Stomach (tissue), 9 donors: Measurements from ENCODE around the gene MAGEA10. TPM values are rescaled to one million over a fixed set of nuclear protein-coding genes. Genes with fewer than 3 reads are reported as not detected.
"Not testable (repeated sequence)": the region's sequence is repeated elsewhere in the genome, so short reads cannot be mapped to it uniquely, and the experiment has no call there.

ENCODE experiments used
- DNase-seq, 2 donors: peaks; one replicate each; pipeline versions ENCODE4 v3.0.0 to v3.0.0-alpha.2; 2013 to 2019
- H3K27ac ChIP-seq, 5 donors: fragments of 200-600 bp in 4 of 5; sonication (generic) in 4 of 5; one replicate each; pipeline ENCODE4 v1.5.1; 2013 to 2019; ENCODE audit warnings: mild to moderate bottlenecking in 1 of 5, moderate library complexity in 1 of 5
- H3K27me3 ChIP-seq, 3 donors: fragments of 200-600 bp; sonication (generic); one replicate each; pipeline ENCODE4 v1.5.1; 2017 to 2019; ENCODE audit warnings: mixed run types in 1 of 3
- H3K36me3 ChIP-seq, 4 donors: fragments of 200-600 bp; sonication (generic); 1 replicate in 3 of 4; 2 replicates in 1 of 4; pipeline ENCODE4 v1.5.1; 2016 to 2019
- H3K4me1 ChIP-seq, 4 donors: fragments of 200-600 bp; sonication (generic); one replicate each; pipeline ENCODE4 v1.5.1; 2016 to 2019
- H3K4me3 ChIP-seq, 4 donors: fragments of 200-600 bp; sonication (generic) in 3 of 4; one replicate each; pipeline ENCODE4 v1.5.1; 2016 to 2019; ENCODE audit warnings: mild to moderate bottlenecking in 1 of 4
- H3K9me3 ChIP-seq, 4 donors: fragments of 200-600 bp; sonication (generic); one replicate each; pipeline ENCODE4 v1.5.1; 2016 to 2019
- EP300 ChIP-seq: sonication (generic); formaldehyde crosslinking; IDR thresholded peaks from one replicate; pipeline ENCODE4 v1.6.1; 2017; ENCODE audit warnings: antibody characterized with exemption
- POLR2A ChIP-seq, 4 donors: fragments of 450-650 bp; IDR thresholded peaks; one replicate each; pipeline ENCODE4 v1.6.1; 2016; ENCODE audit warnings: antibody characterized with exemption in 4 of 4, control low read depth in 2 of 4, mild to moderate bottlenecking in 1 of 4, moderate library complexity in 1 of 4
- POLR2AphosphoS5 ChIP-seq, 3 donors: sonication (generic); formaldehyde crosslinking; IDR thresholded peaks; one replicate each; pipeline ENCODE4 v1.6.1; 2016; ENCODE audit warnings: antibody characterized with exemption in 3 of 3
- WGBS, 5 donors: extraction: QIAGEN DNeasy Blood & Tissue Kit in 3 of 5; methylation state at CpG; one replicate each; pipeline versions ENCODE4 v1.1.5 to v1.1.7; 2013 to 2018; 5-methylcytosine and 5-hydroxymethylcytosine counted together
- intact Hi-C: fragments of 100-400 bp; cut with DNase I; formaldehyde crosslinking; loops from one replicate; pipeline ENCODE4 v1.15.1; 2023; ENCODE audit warnings: low total_unique reads
- polyA plus RNA-seq, 3 donors: library from polyadenylated mRNA; stranded (reverse); fragments of 200-250 nt; gene quantifications; one replicate each; pipeline ENCODE4 v1.2.3, GENCODE V29; 2013
- total RNA-seq, 5 donors: library from RNA; depleted of rRNA; stranded (reverse); fragments of >200 nt; gene quantifications; one replicate each; pipeline versions ENCODE4 v1.1.0 to v1.2.3, GENCODE V29; 2014 to 2016
- TF ChIP-seq, protein P1 (sequence below), 7 experiments: fragments of 450-650 bp in 4 of 7; fragments of 200-600 bp in 3 of 7; sonication (generic) in 3 of 7; IDR thresholded peaks; one replicate each; pipeline ENCODE4 v1.5.1; 2016 to 2019; ENCODE audit warnings: antibody characterized with exemption in 7 of 7, control low read depth in 2 of 7, mild to moderate bottlenecking in 1 of 7
- donor health status: healthy with polysubstance abuse.
- donor health status: Bipolar disorder and iron deficiency.
- donor health status: healthy.

MAGEA10 gene
- total and polyA plus RNA-seq, 8 donors = not detected

DNA sequence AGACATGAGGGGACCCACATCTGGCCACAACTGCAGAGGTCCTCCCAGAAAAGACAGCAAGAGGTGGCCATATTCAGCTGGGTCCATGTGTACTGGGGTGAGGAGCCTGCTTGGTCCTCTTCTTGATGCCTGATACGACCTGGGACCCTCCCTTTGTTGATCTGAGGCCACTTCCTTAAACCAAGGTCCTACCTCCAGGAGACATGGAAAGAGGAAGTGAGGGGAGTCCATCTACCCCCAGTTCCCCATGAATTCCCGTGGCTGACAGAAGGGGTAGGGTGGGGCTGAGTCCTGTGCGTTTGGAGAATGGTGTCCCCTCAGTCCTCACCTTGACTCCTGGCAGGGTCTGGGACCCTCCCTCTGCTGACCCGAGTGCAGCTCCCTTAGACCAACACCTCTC, 2.1 kb downstream of the MAGEA10 start:
- Histone ChIP-seq H3K27me3 (no peaks in the 10 kb centered on the region), H3K4me1 (no peaks in the 10 kb centered on the region), H3K36me3 (no peaks in the 10 kb centered on the region), H3K9me3 (no peaks in the 10 kb centered on the region), H3K4me3 (no peak overlapping the region), H3K27ac (no peak overlapping the region)
- TF ChIP-seq POLR2AphosphoS5 (IDR thresholded peaks at IDR 0.05) (no peak), EP300 (no peak), POLR2A (IDR thresholded peaks at IDR 0.05) (no peak)
- TF ChIP-seq, protein P1, sequence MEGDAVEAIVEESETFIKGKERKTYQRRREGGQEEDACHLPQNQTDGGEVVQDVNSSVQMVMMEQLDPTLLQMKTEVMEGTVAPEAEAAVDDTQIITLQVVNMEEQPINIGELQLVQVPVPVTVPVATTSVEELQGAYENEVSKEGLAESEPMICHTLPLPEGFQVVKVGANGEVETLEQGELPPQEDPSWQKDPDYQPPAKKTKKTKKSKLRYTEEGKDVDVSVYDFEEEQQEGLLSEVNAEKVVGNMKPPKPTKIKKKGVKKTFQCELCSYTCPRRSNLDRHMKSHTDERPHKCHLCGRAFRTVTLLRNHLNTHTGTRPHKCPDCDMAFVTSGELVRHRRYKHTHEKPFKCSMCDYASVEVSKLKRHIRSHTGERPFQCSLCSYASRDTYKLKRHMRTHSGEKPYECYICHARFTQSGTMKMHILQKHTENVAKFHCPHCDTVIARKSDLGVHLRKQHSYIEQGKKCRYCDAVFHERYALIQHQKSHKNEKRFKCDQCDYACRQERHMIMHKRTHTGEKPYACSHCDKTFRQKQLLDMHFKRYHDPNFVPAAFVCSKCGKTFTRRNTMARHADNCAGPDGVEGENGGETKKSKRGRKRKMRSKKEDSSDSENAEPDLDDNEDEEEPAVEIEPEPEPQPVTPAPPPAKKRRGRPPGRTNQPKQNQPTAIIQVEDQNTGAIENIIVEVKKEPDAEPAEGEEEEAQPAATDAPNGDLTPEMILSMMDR (IDR thresholded peaks at IDR 0.05) = no peak
- 40 to 74% (median 50%) methylated on average over 3 to 4 of the region's 4 CpGs for WGBS, 5 donors
- DNase-seq = no peak
- intact Hi-C loops = no loop called here

DNA sequence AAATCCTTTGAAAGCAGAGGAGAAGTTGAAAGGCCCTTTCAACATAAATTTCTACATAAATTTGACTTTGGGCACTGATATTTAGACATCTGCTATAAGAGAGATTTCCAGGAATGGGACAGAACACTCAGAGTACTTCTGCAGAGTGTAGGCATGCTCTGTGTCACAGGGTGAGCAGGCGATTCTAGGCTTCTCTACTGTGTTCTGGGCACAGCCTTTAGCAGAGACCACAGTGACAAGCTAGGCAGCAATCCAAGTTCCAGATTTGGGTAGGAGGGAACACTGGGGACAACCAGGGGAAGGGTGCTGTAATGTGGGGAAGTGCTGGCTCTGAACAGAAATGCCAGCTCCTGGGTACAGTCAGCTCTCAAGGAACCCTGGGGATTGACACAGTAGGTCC, 6.9 kb downstream of the MAGEA10 start:
- 33 to 93% (median 81%) methylated on average over 1 of the region's 1 CpG for WGBS, 5 donors
- no peaks in the 10 kb centered on the region for H3K9me3 ChIP-seq
- TF ChIP-seq POLR2A (IDR thresholded peaks at IDR 0.05) (no peak), EP300 (no peak), POLR2AphosphoS5 (IDR thresholded peaks at IDR 0.05) (no peak)
- TF ChIP-seq, protein P1 (IDR thresholded peaks at IDR 0.05) = no peak
- intact Hi-C loops = no loop called here
- no peaks in the 10 kb centered on the region for H3K36me3 ChIP-seq
- H3K4me3 ChIP-seq = no peak overlapping the region
- no peak overlapping the region for H3K27ac ChIP-seq
- H3K27me3 ChIP-seq = no peaks in the 10 kb centered on the region
- DNase-seq = no peak
- no peaks in the 10 kb centered on the region for H3K4me1 ChIP-seq

DNA sequence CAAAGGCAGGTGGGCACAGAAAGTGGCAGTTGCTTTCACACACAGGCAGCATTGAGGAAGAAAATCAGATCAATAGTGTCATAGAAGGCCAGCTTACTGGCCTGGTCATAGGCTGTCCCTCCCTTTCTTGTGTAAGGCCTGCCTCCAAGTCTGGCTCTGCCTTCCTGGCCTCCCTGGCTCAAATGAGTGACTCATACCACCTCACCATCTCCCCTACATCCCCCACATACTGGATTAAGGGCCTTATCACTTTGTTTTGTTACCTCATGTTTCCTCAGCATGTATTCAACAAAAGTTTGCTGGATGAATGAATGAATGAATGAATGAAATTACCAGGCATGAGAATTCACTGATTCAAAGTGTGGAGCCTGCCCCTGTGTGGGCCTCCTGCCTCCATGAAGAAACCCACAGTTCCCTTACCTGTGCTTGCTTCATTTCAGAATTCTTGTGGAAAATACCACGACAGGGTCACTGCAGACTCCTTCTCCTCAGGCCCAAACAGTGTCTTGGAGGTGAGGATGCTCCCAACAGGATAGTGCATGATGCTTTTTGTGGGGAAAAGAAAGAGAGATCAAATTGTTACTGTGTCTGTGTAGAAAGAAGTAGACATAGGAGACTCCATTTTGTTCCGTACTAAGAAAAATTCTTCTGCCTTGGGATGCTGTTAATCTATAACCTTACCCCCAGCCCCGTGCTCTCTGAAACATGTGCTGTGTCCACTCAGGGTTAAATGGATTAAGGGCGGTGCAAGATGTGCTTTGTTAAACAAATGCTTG, 9.1 kb downstream of the MAGEA10 start:
- H3K4me1 ChIP-seq, H3K27me3 ChIP-seq, intact Hi-C loops, H3K27ac ChIP-seq, H3K36me3 ChIP-seq, DNase-seq, H3K4me3 ChIP-seq, H3K9me3 ChIP-seq: not testable (repeated sequence)
- WGBS, 5 donors = 32 to 66% (median 52%) methylated on average over 3 to 4 of the region's 4 CpGs

DNA sequence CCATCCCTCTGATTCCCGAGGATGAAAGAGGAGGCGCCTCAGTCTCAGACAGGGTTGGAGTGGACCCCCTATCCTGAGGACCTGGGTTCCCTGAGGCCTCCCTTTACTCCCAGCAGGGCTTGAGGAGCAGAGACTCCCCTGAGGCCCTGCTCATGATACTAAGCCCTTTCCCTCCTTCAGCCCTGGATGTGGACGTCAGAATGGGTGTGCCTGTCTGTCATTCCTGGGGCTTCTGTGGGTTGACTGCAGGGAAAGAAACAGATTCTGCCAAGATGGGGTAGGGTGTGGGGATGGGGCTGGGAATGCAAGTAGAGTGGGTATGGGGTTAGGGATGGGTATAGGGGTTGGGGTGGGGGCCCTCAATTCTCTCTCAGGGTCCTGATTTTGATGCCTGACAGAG, 21.1 kb downstream of the MAGEA10 start:
- Histone ChIP-seq H3K36me3 (no peaks in the 10 kb centered on the region), H3K4me3 (no peak overlapping the region), H3K9me3 (no peaks in the 10 kb centered on the region), H3K27ac (no peak overlapping the region), H3K4me1 (no peaks in the 10 kb centered on the region), H3K27me3 (no peaks in the 10 kb centered on the region)
- TF ChIP-seq POLR2A (IDR thresholded peaks at IDR 0.05) (no peak), POLR2AphosphoS5 (IDR thresholded peaks at IDR 0.05) (no peak), EP300 (no peak)
- TF ChIP-seq, protein P1 (IDR thresholded peaks at IDR 0.05) = no peak
- intact Hi-C loops = no loop called here
- no peak for DNase-seq
- 57 to 87% (median 82%) methylated on average over 3 of the region's 3 CpGs for WGBS, 5 donors

DNA sequence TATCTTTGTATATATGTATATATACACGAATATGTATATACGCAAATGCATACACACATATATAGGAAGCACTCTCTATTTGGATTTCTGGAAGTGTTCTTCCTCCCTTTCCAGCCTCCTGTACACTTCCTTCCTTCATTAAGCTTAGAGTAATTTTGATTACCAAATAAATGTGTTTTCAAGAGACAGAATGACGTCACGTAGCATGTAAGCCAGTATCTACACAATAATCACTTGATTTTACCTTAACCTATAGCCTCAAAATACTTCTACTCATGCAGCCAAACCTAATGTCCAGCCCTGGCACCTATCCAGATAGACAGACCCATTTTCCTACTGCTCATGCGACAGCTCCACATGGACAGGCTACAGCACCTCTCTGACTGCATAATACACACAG, 29.9 kb downstream of the MAGEA10 start:
- H3K27me3 ChIP-seq = no peaks in the 10 kb centered on the region

More for the DNA sequence above, 29.9 kb downstream of the MAGEA10 start:
- Histone ChIP-seq H3K4me1 (no peaks in the 10 kb centered on the region), H3K27ac (no peak overlapping the region), H3K36me3 (no peaks in the 10 kb centered on the region), H3K9me3 (no peaks in the 10 kb centered on the region), H3K4me3 (no peak overlapping the region)
- DNase-seq = no peak
- WGBS, 5 donors = 83 to 91% (median 86%) methylated on average over 5 of the region's 5 CpGs
- TF ChIP-seq POLR2A (IDR thresholded peaks at IDR 0.05) = no peak
- TF ChIP-seq, protein P1 (IDR thresholded peaks at IDR 0.05) = no peak
- TF ChIP-seq POLR2AphosphoS5 (IDR thresholded peaks at IDR 0.05) = no peak
- TF ChIP-seq EP300 = no peak
- intact Hi-C loops = no loop called here
